GM18511 (cell line): ENCODE measurements around the gene MREG.
"Not testable (repeated sequence)": the region's sequence is repeated elsewhere in the genome, so short reads cannot be mapped to it uniquely, and the experiment has no call there.

Experiments
- ATAC-seq: cut with Tn5 transposase; IDR thresholded peaks from one replicate; pipeline ENCODE4 v1.9.1; 2021; ENCODE audit warnings: mild to moderate bottlenecking, moderate library complexity; ENCODE audit not compliant: unreplicated experiment

The MREG gene

DNA sequence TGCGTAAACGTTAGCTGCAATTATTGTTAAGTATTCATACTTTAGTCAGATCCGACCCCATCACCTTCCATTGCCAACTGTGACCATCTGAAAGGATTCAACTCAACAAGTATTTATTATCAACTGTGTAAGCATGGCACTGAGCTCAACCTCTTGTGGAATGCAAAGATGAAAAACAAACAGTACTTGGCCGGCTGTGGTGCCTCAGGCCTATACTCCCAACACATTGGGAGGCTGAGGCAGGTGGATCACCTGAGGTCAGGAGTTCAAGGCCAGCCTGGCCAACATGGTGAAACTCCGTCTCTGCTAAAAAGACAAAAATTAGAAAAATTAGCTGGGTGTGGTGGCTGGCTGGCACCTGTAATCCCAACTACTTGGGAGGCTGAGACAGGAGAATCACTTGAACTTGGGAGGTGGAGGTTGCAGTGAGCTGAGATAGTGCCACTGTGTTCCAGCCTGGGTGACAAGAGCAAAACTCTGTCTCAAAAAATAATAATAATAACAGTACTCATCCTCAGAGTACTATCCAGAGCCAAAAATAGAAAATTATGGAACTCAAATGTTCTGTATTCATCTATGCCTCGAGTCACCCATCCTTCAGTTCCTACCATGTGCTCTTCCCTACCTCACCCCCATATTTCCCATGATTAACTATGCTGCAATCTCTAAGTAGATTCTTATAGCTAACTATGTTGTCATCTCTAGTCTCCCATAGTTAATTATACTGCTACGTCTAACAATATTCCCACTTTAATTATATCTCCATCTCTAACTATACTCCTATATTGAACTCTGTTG lies 8.6 kb upstream of the MREG start:
- no peak for ATAC-seq

DNA sequence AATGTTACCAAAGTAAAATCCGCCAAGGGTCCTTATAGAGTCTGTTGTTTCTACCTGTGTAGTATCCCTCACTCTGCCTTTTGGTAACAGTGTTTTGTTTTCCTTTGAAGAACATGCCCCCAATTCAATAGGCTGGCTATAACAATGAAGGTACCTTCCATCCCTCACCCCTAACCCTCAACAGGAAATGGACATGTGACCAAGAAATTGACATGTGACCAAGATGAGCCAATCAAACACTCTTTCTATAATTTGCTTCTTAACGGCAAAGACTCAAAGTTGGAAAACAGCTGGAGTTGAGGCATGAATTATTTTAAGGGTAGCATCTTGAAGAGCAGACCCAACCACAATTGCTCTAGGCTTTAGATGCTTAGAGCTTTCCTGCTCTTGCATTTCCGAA lies 5.4 kb upstream of the MREG start:
- no peak for ATAC-seq

DNA sequence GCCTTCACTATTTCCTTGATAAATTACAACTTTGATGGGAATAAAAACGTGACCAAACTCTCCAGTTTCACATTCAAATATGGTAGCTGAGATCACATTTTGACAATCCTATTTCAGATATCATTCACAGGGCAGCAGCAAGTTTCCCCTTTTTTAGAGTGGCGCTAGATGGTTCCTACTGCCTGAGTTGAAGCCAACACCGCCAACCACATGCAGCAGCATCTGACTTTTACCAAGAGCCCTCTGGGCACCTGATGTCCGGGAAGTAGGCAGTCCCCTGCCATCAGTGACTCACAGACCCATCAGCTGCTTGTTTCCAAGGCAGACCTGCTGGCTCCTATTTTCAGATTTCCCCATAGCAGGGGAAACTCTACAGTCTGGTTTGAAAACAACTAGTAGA lies 4.0 kb upstream of the MREG start:
- ATAC-seq = peak; percentile 40

DNA sequence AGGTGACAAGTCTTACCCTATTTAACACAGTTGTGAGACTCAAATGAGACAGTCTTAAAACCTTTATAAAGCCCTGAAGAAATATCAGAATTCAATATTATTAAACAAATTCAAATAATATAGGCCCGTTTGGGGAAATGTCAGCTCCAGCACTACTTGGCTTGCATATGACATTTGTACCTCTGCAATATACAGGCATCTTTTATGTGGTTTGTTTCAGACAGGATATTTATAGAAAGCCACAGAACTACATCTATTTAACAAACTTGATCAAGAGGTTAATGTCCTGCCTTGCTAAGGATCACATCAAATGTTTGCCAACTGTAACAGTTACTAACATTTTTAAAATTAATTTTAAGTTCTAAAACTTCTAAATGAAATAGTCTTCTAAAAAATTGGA lies 3.2 kb upstream of the MREG start:
- no peak for ATAC-seq

DNA sequence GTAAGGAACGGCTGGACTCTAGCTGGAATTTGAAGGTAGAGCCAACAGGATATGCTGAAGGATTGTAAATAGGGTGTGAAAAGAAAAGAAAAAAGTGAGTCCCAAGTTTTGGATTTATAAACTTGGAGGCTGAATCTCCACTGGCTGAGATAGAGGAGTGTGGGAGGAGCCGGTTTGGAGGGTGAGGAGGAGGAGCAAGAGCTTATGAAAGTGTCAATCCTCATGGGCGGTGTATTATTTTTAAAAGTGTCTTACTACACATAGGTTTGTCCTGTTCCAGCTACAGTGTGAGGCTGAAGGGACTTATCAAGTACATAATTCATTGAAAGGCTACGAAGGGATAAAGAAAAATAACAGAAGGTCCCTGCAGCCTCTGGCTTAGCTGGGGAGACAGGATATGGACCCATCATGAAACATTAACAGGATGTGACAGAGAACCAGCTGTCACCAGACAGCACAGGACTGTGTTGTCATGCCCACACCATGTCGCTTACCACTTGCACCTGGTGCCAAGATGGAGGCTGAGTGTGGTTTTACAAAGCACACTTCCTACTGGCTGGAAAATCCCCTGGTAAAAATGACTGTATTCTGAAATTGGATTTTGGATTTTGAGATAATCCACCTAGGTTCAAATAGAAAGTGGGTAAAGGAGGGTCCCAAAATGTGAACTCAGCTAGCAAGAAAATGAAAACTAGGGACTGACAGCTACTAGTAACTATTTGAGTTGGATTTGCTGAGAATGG lies 2.5 kb upstream of the MREG start:
- peak; percentile 82 for ATAC-seq

DNA sequence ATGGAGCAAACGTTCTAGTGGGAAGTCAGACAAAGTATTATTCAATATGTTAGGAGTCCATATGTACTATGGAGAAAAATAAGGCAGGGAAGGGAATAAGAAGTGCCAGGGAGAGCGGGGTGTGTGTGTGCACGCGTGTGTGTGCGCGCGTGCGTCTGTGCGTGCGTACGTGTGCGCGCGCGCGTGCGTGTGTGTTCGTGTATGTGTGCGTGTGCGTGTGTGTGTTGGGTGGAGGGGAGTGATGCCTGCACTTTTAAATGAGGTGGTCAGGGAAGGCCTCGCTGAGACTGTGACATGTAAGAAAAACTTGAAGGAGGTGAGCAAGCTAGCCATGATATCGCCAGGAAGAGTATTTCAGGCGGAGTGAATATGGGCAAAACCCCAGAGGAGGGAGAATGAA lies 1.6 kb upstream of the MREG start:
- ATAC-seq = no peak

DNA sequence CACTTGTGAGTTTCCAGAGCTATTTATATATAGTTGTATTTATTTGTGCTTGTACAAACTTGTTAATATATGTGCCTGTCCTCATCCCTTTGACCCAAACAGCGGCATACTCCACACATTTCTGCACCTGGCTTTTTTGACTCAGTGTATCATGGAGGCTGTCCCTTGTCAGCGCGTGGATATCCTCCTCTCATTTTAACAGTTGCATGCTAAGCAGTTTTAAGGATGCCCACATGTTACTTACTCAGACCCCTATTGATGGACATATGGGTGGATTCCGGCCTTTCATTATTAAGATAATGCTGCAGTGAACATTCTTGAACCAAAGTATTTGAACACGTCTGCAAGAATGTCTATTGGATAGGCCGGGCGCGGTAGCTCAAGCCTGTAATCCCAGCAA lies 655 bp upstream of the MREG start:
- no peak for ATAC-seq

DNA sequence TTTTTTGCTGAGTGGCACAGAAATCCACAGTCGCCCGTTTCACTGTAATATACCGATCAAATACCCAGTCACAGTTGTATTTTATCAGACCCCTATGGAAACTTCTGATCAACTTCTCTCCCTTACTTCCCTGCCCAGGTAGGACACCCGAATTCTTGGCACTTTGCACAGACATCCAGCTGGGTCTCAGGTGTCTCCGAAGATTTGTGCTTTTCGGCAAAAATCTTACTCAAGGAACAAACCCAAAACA lies 596 bp downstream of the MREG start:
- ATAC-seq = no peak

DNA sequence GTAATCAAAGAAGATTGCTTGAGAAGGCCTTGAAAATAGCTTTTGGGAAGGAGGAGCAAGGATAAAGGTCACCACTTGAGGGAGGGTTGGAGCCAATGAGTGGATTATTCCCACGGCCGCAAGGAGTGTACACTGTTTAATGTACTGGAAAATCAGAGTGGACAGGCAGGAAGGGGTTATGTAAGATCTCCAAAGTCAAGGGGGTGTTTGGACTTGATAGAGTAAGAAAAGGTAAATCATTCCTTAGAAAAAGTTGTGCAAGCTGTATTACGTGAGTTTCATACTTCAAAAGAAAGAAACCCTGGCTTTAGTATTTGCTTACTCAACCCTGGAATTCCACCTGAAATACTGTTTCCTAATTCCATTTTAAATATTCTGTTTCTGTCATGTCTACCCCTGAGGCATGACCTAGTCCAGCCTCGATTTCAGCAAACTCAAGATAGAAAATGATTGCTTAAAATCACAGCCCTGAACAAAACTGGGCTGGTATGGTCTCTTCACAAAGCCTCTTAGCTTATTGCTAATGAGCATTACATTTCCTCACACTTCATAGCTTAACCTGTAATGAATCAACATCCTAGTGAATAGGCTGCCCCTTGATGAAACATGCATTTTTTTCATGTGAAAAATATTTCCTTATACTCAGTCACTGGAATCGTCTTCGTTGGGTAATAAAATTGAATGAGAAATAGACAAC lies 1.1 kb downstream of the MREG start:
- ATAC-seq = no peak

DNA sequence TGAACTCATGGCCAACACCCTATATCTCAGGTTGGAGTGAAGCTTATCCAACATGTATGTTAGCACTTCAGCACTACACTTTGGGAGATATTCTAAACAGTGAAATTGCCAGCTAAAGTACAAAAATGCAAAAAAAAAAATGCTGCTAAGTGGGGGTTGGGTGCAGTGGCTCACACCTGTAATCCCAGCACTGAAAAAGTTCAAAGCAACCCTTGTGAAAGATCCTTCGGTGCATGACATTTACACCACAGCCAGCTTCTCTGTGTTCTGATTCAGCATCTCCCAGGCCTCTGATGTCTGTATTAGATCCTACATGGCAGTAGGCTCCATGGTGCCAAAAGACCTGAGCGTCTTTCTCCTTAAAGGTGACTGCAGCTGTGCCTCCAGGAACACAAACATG lies 4.1 kb downstream of the MREG start:
- not testable (repeated sequence) for ATAC-seq

DNA sequence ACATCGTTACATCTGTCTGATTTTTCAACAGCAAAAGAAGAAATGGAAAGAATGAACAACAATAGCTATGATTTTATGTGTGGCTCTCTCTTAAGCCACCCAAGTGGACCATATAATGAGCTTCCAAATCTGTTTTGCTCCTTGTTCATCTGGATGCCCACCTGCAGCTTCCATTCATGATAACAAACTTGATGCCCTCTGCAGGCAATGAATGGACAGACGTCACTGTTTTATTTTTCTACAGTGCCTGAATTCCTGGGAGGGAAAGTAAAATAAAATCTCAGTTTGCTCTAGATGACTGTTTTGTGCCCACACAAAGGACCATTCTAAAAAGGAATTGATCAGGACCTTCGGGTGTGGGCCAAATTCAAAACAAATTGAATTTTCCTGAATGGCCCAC lies 5.0 kb downstream of the MREG start:
- no peak for ATAC-seq

DNA sequence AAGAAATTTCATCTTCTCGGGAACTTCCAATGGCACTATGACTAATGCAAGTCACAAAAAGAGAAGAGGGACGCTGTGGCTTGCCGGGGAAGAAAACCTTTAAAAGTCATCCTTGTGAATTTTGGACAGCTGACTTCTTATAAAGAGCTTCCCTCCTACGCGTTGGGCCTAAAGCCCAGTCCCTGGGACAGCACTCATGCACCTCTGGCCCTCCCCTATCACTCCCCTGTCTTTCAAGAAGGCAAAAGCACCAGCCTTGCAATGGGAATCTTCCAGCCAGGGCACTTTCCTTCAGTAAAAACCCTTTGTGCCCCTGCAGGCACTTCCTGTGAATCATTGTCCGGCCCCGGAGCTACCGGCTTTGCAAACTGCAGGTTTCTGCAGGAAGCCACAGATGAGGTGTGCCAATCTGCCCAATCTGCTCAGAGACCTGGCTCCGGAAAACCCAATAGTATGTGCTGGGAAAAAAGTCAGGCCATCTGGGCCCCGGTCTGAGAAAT lies 7.1 kb downstream of the MREG start:
- ATAC-seq = peak; percentile 40

DNA sequence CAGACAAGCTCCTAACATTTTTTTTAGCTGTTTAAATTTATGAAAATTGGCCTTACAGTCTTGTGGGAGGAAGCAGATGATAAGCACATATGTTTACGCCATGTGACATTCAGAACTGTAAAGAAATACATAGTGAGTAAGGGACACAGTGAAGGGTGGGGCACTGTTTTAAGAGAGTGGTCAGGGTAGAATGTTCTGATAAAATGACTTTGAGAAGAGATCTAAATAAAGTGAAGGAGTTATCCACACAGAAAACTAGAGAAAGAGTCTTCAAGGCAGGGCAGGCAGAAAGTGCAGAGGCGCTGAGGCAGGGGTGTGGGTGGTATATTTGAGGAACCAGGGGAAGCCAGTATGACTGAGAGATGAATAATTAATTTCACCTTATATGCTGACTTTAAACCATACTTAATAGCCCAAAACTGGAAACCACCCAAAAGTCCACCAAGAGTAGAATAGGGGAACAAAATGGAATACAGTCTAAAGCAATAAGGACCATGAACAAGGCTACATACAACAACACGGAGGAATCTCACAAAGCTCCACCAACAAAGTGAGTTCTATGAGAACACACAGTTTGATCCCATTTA lies 8.6 kb downstream of the MREG start:
- peak; percentile 43 for ATAC-seq

DNA sequence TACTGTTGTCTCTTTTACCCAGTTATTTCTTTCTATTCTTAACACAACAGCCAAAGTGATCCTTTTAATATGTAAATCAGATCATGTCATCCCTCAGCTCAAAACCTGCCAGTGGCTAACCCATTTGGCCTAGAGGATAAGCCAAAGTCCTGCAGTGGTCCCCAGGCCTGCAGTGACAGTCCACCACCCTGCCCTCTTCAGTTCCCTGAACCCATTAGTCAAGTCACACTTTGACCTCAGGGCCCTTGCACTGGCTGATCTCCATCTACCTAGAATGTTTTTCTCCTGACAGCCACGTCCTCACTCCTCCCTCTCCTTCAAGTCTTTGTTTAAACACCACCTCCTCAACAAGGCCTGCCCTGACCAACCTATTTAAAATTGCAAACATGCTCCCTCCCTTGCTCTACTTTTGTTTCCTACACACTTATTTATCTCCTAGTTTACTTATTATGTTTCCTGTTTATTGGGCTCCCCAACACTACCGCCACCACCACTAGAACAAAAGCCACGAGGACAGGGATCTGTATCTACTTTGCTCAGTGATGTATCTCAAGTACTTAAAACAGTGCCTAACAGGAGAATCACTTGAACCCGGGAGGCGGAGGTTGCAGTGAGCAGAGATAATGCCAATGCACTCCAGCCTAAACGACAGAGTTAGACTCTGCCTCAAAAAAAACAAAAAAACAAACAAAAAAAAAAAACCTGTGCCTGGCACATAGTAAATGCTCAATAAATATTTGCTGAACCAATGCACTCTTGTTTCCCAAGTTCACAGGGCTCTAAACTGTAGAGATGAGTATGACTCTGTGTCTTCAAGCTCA lies 9.3 kb downstream of the MREG start:
- no peak for ATAC-seq

DNA sequence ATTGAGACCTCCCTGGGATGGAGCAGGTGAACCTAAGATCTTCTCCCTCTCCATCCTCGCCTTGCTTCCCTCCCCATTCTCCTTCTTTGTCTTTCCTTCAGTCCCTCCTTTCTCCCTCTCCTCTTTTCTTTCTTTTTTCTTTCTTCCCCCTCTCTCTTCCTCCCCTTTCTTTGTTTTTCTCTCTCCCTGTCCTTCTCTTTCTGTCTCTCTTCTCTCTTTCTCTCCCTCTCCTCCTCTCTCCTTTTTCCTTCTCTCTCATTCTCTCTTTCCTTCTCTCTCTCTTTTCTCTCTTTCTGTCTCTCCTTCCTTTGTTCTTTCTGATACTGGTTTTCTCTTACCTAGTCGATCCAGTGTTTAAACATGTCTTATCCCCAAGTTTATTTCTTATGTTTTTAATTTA lies 10.7 kb downstream of the MREG start:
- ATAC-seq = no peak

DNA sequence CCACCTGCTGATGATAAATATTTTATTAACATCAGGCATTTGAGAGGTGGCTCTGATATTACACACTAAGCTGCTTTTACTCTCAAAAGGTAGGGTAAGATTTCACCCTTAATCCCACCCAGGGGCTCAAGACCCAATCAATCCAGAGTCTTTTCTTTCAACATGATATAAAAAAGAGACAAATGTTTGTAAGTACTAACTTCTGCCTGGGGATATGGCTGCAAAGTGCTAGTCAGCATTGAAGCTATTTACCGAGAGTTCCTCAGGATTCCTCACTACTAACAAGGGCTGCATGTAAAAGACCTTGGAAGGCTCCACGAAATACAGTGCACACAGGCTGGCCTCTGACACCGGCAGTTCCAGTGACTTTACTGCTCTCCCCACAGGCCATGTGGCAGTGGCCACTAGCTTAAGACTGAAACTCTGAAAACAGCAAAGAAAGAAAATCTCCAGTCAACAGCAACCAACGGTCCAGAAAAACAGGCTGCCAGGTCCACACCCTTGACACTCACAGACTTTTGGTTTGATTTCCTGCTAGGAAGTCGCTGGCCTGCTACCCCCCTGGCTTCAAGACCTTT lies 11.2 kb downstream of the MREG start:
- no peak for ATAC-seq

DNA sequence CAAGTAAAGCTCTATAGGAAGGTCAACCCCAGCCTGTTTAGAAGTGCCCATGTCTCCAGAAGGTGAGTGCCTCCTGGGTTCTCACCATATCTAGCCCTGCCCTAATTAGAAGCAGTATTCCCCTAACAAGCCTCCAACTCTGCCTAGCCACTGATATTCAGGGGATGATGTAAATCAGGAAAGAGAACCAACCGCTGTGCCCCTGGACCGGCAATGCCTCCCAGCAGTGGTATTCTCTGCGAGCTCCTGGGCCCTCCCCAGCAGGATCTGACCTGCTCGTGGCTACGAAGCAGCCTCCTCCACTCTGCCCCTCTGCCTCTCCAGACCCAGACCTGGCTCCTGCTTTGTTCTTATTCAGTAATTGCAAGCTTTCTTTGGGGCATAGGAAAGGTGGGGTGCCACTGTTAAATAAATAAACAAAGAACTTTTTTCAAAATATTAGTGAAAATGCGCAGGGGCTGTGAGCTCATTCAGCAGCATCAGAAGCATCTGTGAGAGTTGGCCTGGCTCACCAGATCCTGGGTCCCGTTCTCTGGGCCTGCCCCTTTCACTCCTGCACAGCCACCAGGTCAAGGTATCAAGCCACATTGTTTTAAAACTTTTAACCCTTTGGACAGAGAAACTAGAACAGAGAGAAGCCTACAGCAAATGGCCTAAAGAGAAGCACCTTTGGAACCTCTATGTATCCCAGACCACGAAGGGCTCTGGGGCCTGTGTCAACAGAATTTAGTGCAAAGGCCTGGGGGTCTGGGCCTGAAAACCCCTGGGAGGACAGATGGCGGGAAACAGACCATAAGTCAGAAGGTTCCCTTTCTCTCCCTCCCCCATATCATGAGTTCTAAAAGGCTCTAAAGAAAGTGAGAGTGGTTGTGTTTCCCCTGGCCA lies 11.9 kb downstream of the MREG start:
- ATAC-seq = peak; percentile 31

DNA sequence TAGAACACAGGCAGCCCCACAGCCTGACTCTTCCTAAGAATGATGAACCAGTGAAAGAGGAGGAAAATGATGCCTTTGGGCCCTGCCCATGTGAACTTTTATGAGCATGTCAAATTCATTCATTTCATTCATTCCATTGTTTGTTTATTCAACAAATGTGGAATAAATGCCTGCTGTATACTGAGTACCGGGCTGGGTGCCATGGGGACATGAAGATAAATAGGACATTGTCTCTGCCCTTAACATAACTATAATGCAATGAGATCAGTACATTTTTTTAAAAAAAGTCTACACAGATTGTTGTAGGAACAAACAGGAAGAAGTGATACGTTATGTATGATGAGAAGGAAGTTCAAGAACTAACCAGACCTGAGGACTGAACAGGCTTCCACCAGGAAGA lies 14.7 kb downstream of the MREG start:
- ATAC-seq = no peak

DNA sequence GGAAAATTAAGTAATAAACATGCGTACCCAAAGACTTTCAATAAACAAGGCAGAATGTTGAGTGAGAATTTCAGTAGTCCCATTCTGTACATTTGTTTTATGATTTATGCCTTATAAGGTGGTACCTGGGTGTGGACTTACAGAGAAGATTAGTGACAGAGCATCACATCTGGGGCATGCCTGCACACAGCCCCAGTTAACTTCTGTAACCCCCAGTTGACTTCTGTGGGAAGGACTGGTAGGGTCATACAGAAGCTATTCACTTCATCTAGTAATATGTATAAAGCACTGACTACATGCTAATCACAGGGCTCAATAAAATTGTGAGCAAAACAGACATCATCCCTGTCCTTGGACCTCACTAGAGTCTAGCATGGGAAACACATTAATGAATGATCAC lies 16.1 kb downstream of the MREG start:
- no peak for ATAC-seq
